Upper lobe of left lung (tissue), 4 donors: Measurements from ENCODE around the gene RECK.

Experiments
- POLR2A ChIP-seq, 4 donors: fragments of 450-650 bp; IDR thresholded peaks; one replicate each; pipeline ENCODE4 v1.5.1; 2016 to 2017; ENCODE audit warnings: antibody characterized with exemption in 4 of 4, mild to moderate bottlenecking in 2 of 4
- TF ChIP-seq, protein P1 (sequence below), 6 experiments: fragments of 450-650 bp in 4 of 6; fragments of 200-600 bp in 2 of 6; sonication (generic) in 2 of 6; IDR thresholded peaks; one replicate each; pipeline ENCODE4 v1.5.1; 2016 to 2019; ENCODE audit warnings: antibody characterized with exemption in 6 of 6

DNA sequence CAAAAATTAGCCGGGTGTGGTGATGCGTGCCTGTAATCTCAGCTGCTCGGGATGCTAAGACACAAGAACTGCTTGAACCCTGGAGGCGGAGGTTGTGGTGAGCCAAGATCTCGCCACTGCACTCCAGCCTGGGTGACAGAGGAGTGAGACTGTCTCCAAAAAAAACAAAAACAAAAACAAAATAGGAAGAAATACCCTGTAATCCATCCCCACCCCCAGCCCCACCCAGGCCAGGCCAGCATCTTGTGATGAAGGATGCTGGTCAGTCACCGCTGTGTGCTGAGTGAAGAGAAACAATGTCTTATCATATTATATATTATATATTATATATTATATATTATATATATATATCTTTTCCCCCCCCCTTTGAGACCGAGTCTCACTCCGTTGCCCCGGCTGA, 117.0 kb downstream of the RECK start:
- TF ChIP-seq, protein P1, sequence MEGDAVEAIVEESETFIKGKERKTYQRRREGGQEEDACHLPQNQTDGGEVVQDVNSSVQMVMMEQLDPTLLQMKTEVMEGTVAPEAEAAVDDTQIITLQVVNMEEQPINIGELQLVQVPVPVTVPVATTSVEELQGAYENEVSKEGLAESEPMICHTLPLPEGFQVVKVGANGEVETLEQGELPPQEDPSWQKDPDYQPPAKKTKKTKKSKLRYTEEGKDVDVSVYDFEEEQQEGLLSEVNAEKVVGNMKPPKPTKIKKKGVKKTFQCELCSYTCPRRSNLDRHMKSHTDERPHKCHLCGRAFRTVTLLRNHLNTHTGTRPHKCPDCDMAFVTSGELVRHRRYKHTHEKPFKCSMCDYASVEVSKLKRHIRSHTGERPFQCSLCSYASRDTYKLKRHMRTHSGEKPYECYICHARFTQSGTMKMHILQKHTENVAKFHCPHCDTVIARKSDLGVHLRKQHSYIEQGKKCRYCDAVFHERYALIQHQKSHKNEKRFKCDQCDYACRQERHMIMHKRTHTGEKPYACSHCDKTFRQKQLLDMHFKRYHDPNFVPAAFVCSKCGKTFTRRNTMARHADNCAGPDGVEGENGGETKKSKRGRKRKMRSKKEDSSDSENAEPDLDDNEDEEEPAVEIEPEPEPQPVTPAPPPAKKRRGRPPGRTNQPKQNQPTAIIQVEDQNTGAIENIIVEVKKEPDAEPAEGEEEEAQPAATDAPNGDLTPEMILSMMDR (IDR thresholded peaks at IDR 0.05), result no peak
- TF ChIP-seq POLR2A (IDR thresholded peaks at IDR 0.05), result no peak
